CD1c-positive myeloid dendritic cell (primary cell): ENCODE measurements around the gene IL21R.
"Not testable (repeated sequence)": the region's sequence is repeated elsewhere in the genome, so short reads cannot be mapped to it uniquely, and the experiment has no call there.

Experiments
- DNase-seq: peaks from one replicate; pipeline ENCODE4 v3.0.0-alpha.2; 2016; ENCODE audit errors: extremely low spot score

Gene IL21R

GRCh38 chr16:27444015-27444414, 42.0 kb downstream of the IL21R start:
- no peak for DNase-seq

- DNase-seq, result no peak
Measured at GRCh38 chr16:27444470-27444869, 42.5 kb downstream of the IL21R start.

DNA sequence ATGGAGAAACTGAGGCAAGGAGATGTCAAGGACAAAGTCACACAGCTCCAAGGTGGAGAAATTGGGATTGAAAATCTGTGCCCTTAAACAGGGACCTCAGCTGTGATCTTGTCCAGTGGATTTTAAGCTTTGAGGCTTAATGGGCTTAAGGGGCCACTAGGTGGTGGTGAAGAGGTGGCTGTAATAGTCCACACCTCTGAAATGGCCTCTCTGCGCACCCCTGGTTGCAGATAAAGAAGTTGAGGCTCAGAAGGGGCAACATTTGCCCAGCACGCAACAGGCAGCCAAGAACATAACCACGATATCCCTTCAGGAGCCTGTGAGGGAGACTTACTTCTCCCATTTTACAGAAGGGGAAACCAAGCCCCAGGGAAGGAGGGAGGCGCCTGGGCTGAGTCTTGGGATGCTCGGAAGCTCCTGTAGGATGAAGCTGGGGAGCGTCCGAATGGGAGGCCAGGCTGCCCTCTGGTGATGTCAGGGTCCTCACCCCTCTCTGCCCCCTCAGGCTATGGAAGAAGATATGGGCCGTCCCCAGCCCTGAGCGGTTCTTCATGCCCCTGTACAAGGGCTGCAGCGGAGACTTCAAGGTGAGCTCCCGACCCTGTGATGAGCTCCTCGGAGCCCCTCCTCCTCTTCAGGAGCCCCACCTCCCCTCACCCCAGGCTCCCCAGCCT, 43.7 kb downstream of the IL21R start:
- no peak for DNase-seq

DNA sequence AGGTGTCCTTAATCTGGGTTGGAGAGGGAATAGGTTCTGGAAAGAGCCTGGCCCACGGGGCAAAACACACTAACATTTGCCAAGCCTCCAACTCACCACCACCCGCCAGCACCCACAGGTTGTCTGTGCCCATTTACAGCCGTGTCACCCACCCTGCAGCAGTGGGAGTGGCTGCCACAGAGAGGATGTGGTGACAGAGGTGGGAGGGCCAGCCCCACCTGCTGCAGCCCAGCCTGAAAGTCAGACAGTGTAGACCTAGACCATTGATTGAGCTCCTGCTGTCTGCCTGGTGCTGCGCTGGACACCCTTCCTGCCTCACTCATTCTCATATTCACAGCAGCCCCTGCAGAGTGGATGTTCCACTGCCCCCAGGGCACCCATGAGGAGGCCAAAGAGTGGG, 44.7 kb downstream of the IL21R start:
- peak; percentile 30 for DNase-seq

DNA sequence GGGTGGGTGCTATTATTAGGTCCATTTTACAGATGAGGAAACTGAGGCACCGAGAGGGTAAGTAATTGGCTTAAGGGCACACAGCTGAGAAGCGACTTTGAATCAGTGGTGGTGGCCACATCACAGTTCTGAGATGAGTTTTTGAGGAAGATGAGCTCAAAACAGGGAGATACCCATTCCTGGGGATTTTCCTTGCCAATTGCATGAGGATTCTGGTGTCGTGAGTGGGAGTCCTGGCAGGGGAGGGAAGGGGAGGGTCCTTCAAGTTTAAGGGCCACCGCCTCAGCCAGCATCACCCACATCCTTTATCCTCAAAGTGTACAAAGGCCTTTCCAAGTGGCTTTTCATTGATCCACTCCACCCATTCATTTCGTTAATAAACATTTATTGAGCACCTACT, 45.3 kb downstream of the IL21R start:
- no peak for DNase-seq

DNA sequence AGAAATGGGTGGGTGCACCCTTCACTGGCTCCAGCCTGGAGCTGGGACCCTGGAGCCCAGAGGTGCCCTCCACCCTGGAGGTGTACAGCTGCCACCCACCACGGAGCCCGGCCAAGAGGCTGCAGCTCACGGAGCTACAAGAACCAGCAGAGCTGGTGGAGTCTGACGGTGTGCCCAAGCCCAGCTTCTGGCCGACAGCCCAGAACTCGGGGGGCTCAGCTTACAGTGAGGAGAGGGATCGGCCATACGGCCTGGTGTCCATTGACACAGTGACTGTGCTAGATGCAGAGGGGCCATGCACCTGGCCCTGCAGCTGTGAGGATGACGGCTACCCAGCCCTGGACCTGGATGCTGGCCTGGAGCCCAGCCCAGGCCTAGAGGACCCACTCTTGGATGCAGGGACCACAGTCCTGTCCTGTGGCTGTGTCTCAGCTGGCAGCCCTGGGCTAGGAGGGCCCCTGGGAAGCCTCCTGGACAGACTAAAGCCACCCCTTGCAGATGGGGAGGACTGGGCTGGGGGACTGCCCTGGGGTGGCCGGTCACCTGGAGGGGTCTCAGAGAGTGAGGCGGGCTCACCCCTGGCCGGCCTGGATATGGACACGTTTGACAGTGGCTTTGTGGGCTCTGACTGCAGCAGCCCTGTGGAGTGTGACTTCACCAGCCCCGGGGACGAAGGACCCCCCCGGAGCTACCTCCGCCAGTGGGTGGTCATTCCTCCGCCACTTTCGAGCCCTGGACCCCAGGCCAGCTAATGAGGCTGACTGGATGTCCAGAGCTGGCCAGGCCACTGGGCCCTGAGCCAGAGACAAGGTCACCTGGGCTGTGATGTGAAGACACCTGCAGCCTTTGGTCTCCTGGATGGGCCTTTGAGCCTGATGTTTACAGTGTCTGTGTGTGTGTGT, 46.8 kb downstream of the IL21R start:
- no peak for DNase-seq

- peak; percentile 36 for DNase-seq
Measured at GRCh38 chr16:27449434-27450195, 47.6 kb downstream of the IL21R start.

GRCh38 chr16:27450196-27450549, 48.2 kb downstream of the IL21R start:
- DNase-seq, result no peak

GRCh38 chr16:27452569-27453493, 50.9 kb downstream of the IL21R start:
- no peak for DNase-seq

DNA sequence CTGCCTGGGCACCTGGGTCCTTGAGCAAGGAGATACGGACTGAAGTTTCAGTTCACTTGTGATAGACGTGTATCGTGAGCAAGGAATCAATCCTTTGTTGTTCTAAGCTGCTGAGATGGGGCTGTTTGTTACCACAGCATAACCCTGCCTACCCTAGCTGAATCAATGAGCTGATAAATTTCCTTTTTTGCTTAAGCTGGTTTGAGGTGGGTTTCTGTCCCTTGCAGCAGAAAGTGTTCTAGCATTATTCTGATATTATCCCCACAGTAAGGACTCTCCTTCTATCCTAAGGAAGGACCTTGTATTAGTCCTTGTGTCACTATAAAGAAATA, 51.5 kb downstream of the IL21R start:
- DNase-seq, result no peak

GRCh38 chr16:27455700-27456099, 53.7 kb downstream of the IL21R start:
- no peak for DNase-seq

- not testable (repeated sequence) for DNase-seq
Measured at GRCh38 chr16:27457605-27457900, 55.6 kb downstream of the IL21R start.

- DNase-seq, result no peak
Measured at GRCh38 chr16:27458258-27458657, 56.3 kb downstream of the IL21R start.

DNA sequence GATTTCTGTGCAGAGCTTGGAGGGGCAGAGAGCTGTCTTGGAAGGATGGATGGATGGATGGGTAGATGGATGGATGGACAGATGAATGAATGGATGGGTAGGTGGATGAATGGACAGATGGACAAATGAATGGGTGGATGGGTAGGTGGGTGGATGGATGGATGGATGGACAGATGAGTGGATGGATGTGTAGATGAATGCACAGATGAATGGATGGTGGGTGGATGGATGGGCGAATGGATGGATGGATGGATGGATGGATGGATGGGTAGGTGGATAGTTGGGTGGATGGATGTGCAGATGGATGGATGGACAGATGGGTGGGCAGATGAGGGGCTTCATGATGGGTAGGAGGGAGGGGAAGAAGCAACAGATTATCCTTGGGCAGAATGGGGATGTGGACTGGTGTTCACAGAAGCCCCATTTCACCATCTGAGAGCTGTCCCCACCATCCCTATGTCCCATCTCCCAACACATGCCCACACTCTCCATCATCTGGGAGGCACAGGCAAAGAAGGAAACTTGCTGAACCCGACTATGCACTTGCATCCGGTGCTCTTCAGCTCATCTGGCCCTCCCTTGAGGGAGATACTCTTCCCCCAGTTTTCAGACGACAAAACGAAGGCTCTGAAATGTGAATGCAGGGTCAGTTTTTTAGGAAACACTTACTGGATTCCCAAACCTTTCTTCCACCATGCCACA, 57.2 kb downstream of the IL21R start:
- no peak for DNase-seq

DNA sequence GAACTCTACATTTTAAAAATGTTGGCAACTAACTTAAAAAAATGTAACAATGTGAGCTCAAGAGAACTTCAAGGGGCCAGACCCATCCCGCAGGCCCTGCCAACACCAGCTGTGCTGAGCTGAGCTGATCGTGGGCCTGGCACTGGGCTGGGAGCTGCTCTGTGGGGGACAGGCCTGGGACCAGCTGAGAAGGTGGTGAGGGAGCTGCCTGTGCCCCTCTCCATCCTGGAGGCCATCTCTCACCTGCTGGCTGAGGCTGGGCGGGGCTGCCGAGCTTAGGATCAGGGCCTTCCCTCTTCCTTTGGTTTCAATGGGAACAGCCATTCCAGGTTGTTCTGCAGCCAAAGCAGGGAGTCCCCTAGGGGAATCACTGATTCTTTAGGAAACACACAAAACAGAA, 58.2 kb downstream of the IL21R start:
- DNase-seq, result no peak

DNA sequence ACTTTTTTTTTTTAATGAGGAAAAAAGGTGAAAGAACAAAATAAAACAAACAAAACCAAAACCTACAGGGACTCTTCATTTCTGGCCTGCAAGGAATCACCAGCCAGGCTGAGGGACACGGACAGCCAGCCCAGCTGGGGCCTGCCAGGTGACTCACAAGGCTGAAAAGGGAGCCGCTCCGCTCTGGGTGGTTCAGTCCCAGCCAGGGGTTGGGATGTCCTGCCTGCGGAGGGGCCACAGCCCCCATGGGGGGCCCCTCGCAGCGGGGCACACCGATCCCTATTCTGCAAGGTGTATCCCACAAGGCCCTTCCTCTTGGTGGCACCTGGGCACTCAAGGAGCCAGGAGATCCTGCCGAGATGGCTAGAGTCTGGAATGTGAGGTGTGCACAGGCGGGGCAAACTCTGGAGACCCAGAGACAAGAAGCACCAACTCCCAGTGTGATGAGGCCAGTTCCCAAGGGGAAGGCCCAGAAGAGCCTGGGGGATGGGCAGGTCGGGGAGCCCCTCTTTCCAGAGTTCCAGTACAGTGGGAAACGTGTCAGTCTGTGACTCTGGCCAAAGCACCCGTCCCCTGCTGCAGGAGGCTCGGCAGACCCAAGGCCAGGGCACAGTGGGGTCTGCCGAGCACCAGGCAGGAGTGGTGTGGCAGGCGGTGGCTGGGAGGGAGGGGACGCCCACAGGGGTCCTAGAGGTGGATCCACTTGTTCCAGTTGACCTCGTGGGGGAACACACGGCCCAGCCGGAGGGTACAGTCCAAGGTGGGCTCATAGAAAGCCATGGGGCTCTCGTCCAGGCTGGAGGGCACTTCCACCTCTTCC, 58.9 kb downstream of the IL21R start:
- DNase-seq, result no peak

DNA sequence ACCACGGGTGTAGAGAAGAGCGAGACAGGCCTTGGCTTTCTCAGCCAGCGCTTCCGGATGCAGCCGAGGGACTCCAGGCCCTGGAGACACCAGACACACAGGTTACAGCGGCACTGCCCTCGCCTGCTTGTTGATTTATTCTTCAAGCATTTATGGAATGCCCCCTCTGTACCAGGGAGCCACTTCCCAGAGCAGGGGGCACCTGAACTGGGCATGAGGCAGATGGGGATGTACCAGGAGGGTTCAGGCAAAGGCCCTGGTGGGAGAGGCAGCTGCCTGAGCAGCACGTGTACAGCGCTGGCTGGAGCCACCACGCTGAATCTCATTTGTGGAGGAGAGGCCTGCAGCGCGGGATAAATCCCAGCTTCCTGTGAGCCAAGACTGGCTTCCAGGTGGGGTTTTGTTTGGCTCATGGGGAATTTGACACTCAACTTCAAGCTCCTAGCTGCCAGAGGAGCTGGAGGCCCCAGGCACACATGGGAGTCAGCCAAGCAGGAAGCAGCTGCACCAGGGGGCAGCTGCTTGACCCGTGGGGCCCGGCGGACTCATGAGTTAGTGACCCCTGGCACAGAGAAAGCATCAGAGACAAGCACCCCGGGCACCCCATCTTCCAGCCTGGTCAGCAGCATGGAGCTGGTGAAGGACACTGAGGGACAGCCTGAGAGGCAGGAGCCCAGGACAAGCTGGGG, 59.7 kb downstream of the IL21R start:
- DNase-seq, result no peak

DNA sequence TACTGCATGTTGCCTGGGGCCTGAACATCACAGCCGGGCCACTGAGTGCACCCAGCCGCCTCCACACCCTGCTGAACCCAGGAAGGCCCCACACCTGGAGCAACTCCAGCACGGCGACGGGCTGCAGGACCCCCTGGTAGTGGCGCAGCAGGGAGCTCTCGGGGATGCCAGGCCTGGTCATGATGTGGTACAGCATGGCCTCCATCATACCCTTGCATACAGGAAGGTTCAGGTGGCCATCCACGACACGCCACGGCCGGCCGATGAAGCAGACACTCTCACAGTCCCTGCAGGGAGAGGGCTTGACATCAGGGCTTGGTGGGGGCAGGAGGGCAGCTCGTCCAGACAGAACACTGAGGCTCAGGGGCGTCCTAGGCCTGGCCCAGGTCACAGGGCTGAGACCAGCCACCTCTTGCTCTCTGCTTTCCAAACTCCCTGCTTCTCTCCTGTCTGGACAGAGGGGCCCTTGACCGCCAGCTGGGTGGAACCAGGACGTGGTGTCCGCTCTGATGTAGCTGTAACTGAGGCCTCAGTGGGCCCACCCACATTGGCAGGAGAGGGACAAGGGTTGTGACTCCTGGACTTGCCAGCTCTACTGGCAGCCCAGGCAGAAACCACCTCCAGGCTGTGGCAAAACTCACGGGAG, 60.3 kb downstream of the IL21R start:
- DNase-seq, result no peak
